Stimulated activated memory B cell treated with anti-CD40 and anti-IgM and Interleukin-4, amounts not matched to agents 10 μg/mL and 1 μg/mL and 100 μg/mL, for 72 hours (primary cell): ENCODE data around the gene PACRGL.

ENCODE experiments used
- ATAC-seq: fragments of 150-1000 bp; cut with Tn5 transposase; 2 replicates; pipeline ENCODE4 v1.10.0; 2021
- H3K27ac Mint-ChIP-seq: one replicate; pipeline ENCODE4 v1.8.0; 2022; ENCODE audit warnings: mild to moderate bottlenecking, mixed read lengths
- H3K27me3 Mint-ChIP-seq: one replicate; pipeline ENCODE4 v1.8.0; 2022; ENCODE audit warnings: mixed read lengths
- H3K36me3 Mint-ChIP-seq: one replicate; pipeline ENCODE4 v1.8.0; 2022; ENCODE audit warnings: mixed read lengths
- H3K4me1 Mint-ChIP-seq: one replicate; pipeline ENCODE4 v1.8.0; 2022; ENCODE audit warnings: mixed read lengths
- H3K4me3 Mint-ChIP-seq: one replicate; pipeline ENCODE4 v1.8.0; 2022; ENCODE audit warnings: mild to moderate bottlenecking, moderate library complexity, mixed read lengths
- H3K9me3 Mint-ChIP-seq: one replicate; pipeline ENCODE4 v1.8.0; 2022; ENCODE audit warnings: mixed read lengths

Gene PACRGL

DNA sequence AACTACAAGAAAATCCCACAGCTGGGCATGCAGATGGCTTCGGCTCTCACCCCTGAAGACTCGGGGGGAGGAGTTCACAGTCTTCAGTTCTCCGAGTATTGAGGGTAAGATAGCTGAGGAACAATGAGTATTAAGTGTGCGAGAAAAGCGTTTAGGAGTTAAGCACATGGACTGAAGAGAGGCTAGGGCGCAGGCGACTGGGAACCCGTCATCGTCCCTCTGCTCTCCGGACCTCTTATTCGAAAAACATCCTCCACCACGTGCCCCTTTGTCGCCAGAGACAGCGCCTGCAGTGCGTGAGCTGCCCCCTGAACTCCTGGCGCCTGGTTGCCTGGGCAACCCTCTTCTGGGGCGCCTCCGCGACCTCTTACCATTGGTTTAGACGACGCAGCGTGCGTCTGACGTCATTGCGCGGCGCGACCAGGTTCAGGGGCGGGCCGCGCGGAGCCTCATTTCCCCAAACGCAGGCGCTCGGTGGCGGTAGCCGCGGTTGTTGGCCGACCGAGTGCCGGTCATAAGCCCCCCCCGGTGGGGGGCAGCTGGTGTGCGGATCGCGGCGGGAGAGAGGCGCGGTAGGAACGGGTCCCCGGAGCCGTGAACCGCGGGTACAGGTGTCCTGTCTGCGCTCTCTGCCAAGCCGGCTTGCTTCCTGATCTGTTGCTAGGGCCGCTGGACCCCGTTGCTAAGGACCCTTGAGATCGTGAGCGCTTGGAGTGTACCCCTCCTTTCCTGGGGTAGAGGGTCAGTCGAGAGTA lies at the start of gene PACRGL:
Gene PACRGL (plus strand): TSS at position 452 of the 755 bp plus-strand sequence. CDS start 4,024 bp downstream, outside the sequence.
- ATAC-seq, result peak; percentile 100
- H3K27ac Mint-ChIP-seq, result peak within 1 kb of the TSS; percentile 87
- H3K4me1 Mint-ChIP-seq, result peaks cover 30% of the 10 kb centered on the region
- H3K36me3 Mint-ChIP-seq, result peaks cover 14% of the 10 kb centered on the region
- no peaks in the 10 kb centered on the region for H3K27me3 Mint-ChIP-seq
- H3K9me3 Mint-ChIP-seq, result no peaks in the 10 kb centered on the region
- peak within 1 kb of the TSS; percentile 94 for H3K4me3 Mint-ChIP-seq

DNA sequence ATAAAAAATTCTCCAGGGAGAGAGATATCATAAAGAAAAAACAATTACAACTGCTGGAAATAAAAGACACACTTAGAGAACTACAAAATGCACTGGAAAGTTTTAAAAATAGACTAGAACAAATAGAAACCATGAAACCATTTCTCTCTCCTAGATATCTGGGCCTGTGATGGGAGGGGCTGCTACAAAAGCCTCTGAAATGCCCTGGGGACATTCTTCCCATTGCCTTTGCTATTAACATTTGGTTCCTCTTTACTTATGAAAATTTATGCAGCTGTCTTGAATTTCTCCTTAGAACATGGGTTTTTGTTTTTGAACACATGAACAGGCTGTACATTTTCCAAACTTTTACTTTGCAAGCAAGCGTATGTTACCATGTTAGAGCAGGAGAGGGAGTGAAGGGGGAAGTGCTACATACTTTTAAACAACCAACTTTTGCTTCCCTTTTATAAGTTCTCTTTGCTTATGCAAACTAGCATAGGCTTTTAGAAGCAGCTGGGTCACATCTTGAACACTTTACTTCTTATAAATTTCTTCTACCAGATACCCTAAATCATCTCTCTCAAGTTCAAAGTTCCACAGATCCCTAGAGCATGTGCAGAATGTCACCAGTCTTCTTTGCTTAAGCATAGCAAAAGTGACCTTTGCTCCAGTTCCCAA lies 47.9 kb upstream of the PACRGL start:
- H3K4me3 Mint-ChIP-seq, result no peak overlapping the region
- peaks cover 13% of the 10 kb centered on the region for H3K9me3 Mint-ChIP-seq
- no peak for ATAC-seq
- H3K27ac Mint-ChIP-seq, result no peak overlapping the region
- no peaks in the 10 kb centered on the region for H3K36me3 Mint-ChIP-seq
- peaks cover 20% of the 10 kb centered on the region for H3K27me3 Mint-ChIP-seq
- no peaks in the 10 kb centered on the region for H3K4me1 Mint-ChIP-seq

DNA sequence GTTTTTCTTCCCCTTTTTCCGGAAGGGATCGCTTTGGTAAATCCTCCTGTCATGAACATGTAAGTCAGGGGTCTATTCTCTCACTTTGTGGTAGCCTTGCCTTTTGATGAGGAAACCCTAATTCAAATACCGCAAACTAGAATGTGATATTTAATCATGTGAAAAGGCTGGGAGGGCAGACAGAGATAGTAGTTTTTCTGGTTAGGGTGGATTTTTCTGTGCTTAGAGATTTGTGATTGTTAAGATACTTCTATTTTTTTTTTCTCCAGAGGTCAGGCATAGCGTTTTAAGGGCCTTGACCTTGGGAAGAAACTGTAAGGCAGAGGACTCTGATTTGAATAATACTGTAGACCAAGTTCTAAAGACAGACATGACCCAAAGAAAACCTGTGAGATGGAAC lies 41.8 kb upstream of the PACRGL start:
- no peaks in the 10 kb centered on the region for H3K4me1 Mint-ChIP-seq

DNA sequence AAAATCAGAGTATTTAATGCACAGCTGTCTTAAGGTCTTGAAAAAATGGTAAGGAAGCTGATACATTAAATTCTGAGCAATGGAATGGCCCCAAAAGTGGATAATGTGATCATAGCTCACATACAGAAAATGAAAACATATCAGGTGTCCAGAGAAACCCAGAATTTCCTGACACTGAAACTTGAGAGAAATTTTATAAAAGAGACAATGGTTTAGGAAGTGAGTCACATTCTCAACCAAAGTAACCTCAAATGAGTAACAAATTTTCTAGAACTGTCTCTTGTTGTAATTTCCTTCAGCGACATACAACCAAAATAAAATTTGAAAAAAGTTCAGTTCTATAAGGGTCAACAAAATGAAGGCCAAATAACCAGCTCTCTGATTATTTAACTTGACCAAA lies 37.4 kb upstream of the PACRGL start:
- no peak overlapping the region for H3K27ac Mint-ChIP-seq
- ATAC-seq, result no peak
- no peaks in the 10 kb centered on the region for H3K27me3 Mint-ChIP-seq
- H3K4me3 Mint-ChIP-seq, result no peak overlapping the region
- H3K36me3 Mint-ChIP-seq, result no peaks in the 10 kb centered on the region
- no peaks in the 10 kb centered on the region for H3K9me3 Mint-ChIP-seq
- no peaks in the 10 kb centered on the region for H3K4me1 Mint-ChIP-seq

More for the DNA sequence above, 41.8 kb upstream of the PACRGL start:
- no peak overlapping the region for H3K4me3 Mint-ChIP-seq
- no peak for ATAC-seq
- H3K27me3 Mint-ChIP-seq, result peaks cover 11% of the 10 kb centered on the region
- H3K36me3 Mint-ChIP-seq, result no peaks in the 10 kb centered on the region
- no peak overlapping the region for H3K27ac Mint-ChIP-seq
- no peaks in the 10 kb centered on the region for H3K9me3 Mint-ChIP-seq

DNA sequence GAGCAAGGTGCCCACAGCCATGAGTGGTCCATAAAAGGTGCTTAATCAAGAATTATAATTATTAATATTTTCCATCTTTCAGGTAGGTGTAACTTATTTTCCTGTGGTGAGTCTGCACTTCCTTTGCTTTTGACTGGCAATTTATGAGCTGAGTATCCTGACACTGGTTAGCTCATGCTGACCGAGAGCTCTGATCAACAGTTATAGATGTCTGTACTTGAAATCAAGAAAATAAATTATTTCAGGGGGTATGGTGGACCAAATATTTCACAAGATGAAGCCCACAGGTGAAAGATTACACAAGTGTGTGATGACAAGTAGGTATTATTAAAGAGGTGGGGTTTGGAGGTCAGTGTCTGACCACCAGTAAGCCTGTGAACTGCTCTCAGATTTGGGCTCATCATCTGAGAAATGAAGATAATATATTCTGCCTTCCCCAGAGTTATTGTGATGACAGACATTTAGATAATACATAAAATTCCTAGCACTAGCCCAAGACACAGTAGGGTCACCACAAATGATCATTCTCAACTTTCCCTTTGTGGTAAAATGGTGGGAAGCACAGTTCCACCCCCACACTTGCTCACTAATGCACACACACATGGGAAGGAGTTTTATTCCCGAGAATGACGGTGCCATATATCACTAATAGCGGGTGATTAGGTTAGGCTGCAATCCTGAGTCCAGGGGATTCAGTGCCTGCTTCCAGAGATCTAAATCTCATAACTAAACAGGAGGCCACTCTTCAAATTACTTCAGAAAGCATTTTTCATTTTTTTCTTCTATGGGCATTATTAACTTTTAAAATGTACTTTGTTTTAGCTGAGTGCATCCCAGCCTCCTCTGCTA lies 34.0 kb upstream of the PACRGL start:
- no peaks in the 10 kb centered on the region for H3K9me3 Mint-ChIP-seq
- no peak overlapping the region for H3K27ac Mint-ChIP-seq
- H3K27me3 Mint-ChIP-seq, result no peaks in the 10 kb centered on the region
- no peaks in the 10 kb centered on the region for H3K36me3 Mint-ChIP-seq
- ATAC-seq, result no peak
- no peak overlapping the region for H3K4me3 Mint-ChIP-seq
- H3K4me1 Mint-ChIP-seq, result no peaks in the 10 kb centered on the region

DNA sequence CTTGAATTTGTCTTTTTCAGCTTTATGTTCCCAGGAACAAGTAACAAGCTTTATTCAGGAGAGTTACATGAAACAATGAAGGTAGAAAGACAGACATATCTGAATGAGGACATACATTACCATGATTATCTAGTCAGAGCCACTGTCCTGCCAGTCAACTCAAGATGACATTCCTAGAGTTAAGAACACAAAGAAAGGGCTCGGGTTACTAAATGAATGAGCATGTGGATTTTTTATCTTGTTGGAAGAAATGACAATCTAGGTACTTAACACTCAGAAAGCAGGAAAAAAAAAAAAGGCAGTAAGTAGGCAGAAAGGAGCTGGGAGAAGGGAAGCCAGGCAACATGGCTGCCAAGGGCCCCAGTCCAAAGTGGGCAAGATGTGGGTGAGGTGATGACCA lies 28.0 kb upstream of the PACRGL start:
- Mint-ChIP-seq H3K27ac (no peak overlapping the region), H3K4me1 (no peaks in the 10 kb centered on the region), H3K9me3 (no peaks in the 10 kb centered on the region), H3K4me3 (no peak overlapping the region), H3K27me3 (peaks cover 19% of the 10 kb centered on the region), H3K36me3 (no peaks in the 10 kb centered on the region)
- ATAC-seq, result no peak

DNA sequence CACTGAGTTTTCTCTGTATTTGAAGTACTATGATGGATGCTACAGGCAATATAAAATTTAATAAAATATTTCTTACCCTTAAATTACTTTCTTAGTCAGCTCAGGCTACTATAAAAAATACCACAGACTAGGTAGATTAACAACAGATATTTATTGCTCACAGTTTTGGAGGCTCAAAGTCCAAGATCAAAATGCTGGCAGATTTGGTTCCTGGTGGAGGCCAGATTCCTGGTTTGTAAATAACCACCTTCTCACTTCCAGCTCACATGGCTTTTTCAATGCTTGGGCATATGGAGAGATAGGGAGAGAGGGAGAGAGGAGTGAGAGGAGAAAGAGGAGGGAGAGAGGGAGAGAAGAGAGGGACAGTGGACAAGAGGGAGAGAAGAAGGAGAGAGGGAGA lies 24.5 kb upstream of the PACRGL start:
- ATAC-seq, result no peak
- Mint-ChIP-seq H3K4me3 (no peak overlapping the region), H3K4me1 (no peaks in the 10 kb centered on the region), H3K27ac (no peak overlapping the region), H3K27me3 (peaks cover 19% of the 10 kb centered on the region), H3K9me3 (no peaks in the 10 kb centered on the region), H3K36me3 (no peaks in the 10 kb centered on the region)

DNA sequence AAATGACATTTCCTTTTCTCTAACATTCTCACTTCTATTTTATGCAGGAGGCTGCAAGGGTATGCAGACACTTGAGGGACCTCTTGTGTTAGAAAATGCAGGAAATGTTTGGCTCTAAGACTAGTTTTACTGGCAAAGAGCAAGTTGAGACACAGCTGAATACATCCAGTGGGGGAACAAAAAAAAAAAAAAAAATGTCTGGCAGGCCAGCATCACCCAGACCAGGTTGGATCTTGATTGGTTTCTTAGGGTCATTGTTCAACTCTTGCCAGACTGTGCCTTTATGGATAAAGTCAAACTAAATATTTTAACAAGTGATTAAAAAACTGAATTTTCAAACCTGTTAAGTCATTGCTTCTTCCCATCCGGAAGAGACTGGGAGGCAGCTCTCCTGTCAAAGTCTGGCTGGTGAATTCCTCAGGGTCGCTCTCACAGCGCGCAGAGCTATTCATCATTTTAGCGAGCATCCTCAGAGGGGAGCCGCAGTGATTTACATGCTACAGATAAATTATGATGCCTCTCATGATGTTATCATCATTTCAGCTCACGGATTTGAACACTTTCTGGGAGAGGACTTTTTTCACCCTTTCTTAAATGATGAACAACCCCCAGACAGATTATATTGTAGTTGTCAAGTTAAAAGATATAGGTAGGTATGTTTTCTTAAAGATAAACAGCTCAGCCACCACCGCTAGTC lies 23.6 kb upstream of the PACRGL start:
- H3K4me3 Mint-ChIP-seq, result no peak overlapping the region
- no peak overlapping the region for H3K27ac Mint-ChIP-seq
- no peaks in the 10 kb centered on the region for H3K36me3 Mint-ChIP-seq
- ATAC-seq, result no peak
- peaks cover 23% of the 10 kb centered on the region for H3K27me3 Mint-ChIP-seq
- H3K9me3 Mint-ChIP-seq, result no peaks in the 10 kb centered on the region
- no peaks in the 10 kb centered on the region for H3K4me1 Mint-ChIP-seq

DNA sequence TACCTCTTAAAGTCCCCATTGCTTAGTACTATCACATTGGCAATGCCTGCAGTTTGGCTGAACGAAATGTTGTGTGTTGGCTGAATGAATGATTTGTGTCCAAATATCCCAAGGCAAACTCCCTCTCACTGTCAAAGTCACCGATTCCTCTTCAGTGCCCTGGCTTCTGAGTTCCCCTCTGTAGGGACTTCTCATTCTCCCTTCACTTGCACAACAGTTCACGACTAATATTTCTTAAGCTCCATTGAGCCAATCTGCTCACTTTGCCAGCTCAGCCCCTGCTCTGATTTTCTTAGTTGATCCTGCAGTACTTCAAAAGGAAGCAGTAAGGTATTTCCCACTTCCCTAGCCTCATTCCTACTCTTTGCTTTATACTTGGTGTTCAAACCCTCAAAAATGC lies 21.9 kb upstream of the PACRGL start:
- no peaks in the 10 kb centered on the region for H3K36me3 Mint-ChIP-seq
- H3K4me1 Mint-ChIP-seq, result no peaks in the 10 kb centered on the region
- no peak for ATAC-seq
- H3K9me3 Mint-ChIP-seq, result no peaks in the 10 kb centered on the region
- peaks cover 41% of the 10 kb centered on the region for H3K27me3 Mint-ChIP-seq
- H3K27ac Mint-ChIP-seq, result no peak overlapping the region
- no peak overlapping the region for H3K4me3 Mint-ChIP-seq

DNA sequence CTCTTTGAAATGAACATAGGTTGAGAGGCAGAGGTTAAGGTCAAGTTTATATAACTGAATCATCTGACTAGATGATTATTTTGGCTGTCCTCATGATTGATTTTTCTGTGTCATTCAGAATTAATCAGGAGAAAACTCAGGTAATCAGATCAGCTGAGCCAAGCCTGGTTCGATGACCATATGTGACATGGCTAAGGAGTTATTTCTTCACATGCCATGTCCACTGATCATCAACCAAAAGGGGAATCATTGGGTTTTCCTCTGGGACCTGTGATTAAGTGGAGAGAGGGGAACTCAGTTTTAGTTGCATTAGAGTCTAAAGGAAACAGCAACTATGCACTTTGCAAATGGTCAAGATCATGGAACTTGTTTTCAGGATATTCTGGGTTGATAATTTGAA lies 20.3 kb upstream of the PACRGL start:
- Mint-ChIP-seq H3K27me3 (peaks cover 35% of the 10 kb centered on the region), H3K27ac (no peak overlapping the region), H3K36me3 (no peaks in the 10 kb centered on the region), H3K9me3 (no peaks in the 10 kb centered on the region), H3K4me1 (no peaks in the 10 kb centered on the region), H3K4me3 (no peak overlapping the region)
- ATAC-seq, result no peak

DNA sequence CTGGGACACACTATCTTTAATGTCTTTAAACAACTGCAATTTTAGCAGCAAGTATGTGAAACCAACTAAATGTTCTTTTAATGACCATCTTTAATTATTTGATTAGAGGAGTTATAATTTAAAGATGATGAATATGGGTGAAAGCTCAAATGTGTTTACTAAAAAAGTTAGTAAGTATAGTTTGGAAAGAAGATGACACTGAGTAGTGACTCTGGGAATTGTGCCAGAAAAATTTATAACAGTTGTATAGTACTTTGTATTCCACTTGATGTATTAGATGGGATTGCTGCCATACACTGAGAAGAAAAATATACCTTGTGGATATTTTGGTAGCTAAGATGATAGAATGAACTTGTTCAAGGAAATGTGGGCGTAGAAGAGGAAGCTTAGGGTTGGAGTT lies 19.5 kb upstream of the PACRGL start:
- Mint-ChIP-seq H3K4me1 (no peaks in the 10 kb centered on the region), H3K27me3 (peaks cover 33% of the 10 kb centered on the region), H3K9me3 (no peaks in the 10 kb centered on the region), H3K27ac (no peak overlapping the region), H3K36me3 (no peaks in the 10 kb centered on the region), H3K4me3 (no peak overlapping the region)
- ATAC-seq, result no peak

DNA sequence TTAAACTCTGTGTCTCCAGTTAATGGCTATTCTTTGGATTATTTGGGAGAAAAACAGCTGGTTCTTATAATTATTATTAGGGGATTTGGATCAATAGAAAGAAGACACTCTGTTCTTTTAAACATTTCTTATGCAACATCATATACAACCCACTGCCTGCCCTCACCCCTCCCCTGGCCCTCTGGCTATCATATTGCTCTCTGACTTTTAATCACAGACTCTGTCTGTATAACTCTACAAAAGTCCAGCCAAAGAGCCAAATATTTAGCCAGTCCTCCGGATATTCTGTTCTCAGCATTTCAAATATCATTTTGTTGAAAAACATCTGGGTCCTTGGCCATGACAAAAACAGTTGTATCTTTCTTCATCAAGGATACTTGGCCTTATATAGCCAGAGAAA lies 19.0 kb upstream of the PACRGL start:
- Mint-ChIP-seq H3K4me3 (no peak overlapping the region), H3K9me3 (no peaks in the 10 kb centered on the region), H3K36me3 (no peaks in the 10 kb centered on the region), H3K27ac (no peak overlapping the region), H3K27me3 (peaks cover 27% of the 10 kb centered on the region), H3K4me1 (no peaks in the 10 kb centered on the region)
- no peak for ATAC-seq

DNA sequence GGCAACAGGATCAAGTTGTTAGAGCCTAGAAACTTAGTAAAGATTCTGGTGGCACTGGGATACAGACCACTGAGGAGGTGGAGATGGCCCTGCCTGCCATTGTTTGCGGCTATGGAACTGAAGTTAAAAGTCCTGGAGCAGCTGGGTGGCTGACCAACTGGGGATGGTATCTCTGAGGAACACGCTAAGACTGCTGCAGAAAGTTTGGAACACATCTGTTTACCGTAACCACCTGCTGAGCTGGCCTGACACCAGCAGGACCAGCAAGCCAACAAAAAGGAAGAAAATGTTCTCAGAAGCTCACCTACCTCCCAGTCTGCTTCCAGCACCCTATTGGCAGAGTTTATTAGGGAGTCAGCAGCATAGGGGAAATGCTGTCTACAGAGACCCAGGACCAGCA lies 17.4 kb upstream of the PACRGL start:
- Mint-ChIP-seq H3K4me3 (no peak overlapping the region), H3K36me3 (no peaks in the 10 kb centered on the region), H3K4me1 (no peaks in the 10 kb centered on the region), H3K27ac (no peak overlapping the region), H3K27me3 (peaks cover 25% of the 10 kb centered on the region), H3K9me3 (no peaks in the 10 kb centered on the region)
- peak; percentile 39 for ATAC-seq

DNA sequence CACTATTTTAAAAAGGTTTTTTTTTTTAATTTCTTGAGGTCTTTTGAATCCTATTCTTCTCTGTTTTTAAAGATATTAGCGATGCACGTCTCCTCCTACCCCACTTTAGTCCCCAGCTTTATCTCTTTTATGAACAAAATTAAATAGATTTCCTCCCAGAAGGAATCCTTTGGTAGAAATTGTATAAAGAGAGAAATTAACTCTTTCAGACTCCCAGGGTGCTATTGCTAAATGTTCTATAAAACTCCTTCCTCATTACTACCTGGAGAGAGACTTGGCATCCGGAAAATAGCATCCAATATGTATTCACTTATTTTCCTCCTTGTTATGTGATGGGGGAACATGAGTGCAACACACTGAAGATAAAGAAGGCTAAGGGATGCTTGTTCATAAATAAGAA lies 16.5 kb upstream of the PACRGL start:
- ATAC-seq, result no peak
- Mint-ChIP-seq H3K4me3 (no peak overlapping the region), H3K27ac (no peak overlapping the region), H3K36me3 (no peaks in the 10 kb centered on the region), H3K4me1 (no peaks in the 10 kb centered on the region), H3K27me3 (peaks cover 25% of the 10 kb centered on the region), H3K9me3 (no peaks in the 10 kb centered on the region)
